Muscle layer of duodenum (tissue), 2 donors: ENCODE results near the gene FRYL.
"Not testable (repeated sequence)": the region's sequence is repeated elsewhere in the genome, so short reads cannot be mapped to it uniquely, and the experiment has no call there.

Experiments
- H3K27ac ChIP-seq: one replicate; pipeline ENCODE4 v1.7.0; 2013; ENCODE audit warnings: mild to moderate bottlenecking, low read length
- H3K27me3 ChIP-seq: one replicate; pipeline ENCODE4 v1.7.0; 2013; ENCODE audit warnings: low read depth, mild to moderate bottlenecking, control low read depth, low read length
- H3K36me3 ChIP-seq, 2 donors: one replicate each; pipeline ENCODE4 v1.7.0; 2013; ENCODE audit warnings: low read length in 2 of 2, control low read depth in 1 of 2, mild to moderate bottlenecking in 1 of 2; ENCODE audit not compliant: insufficient read depth in 2 of 2, control insufficient read depth in 1 of 2
- H3K4me1 ChIP-seq, 2 donors: one replicate each; pipeline ENCODE4 v1.7.0; 2013; ENCODE audit warnings: low read length in 2 of 2, mild to moderate bottlenecking in 2 of 2, control low read depth in 1 of 2, moderate library complexity in 1 of 2; ENCODE audit not compliant: insufficient read depth in 2 of 2, control insufficient read depth in 1 of 2
- H3K4me3 ChIP-seq, 2 donors: one replicate each; pipeline ENCODE4 v1.7.0; 2013; ENCODE audit warnings: low read length in 2 of 2, low read depth in 1 of 2, mild to moderate bottlenecking in 1 of 2
- H3K9me3 ChIP-seq, 2 donors: one replicate each; pipeline ENCODE4 v1.7.0; 2013; ENCODE audit warnings: low read length in 2 of 2, control low read depth in 1 of 2, mild to moderate bottlenecking in 1 of 2; ENCODE audit not compliant: control insufficient read depth in 1 of 2
- donor health status: healthy.

The FRYL gene

DNA sequence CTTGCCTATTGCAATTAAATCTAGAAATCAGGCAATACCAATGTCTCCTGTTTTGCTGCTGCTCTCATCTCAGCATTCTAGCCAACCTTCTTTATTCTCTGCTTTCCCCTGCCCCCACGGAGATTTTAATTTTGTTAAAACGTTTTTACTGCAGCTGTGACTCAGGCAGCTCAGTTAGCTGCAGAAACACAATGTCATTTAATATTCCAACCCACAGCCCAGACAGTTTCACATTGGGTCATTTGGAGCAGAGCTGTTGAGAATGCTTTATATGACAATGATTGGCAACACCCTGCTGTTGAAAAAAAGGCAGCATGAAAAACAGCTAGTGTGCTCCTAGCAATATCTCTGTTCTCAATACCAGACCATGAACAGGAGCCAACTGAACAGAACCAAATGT lies 309.5 kb downstream of the FRYL start:
- H3K4me3 ChIP-seq: no peak overlapping the region
- H3K27ac ChIP-seq: no peak overlapping the region
- H3K36me3 ChIP-seq: no peaks in the 10 kb centered on the region
- H3K27me3 ChIP-seq: no peaks in the 10 kb centered on the region
- H3K9me3 ChIP-seq: no peaks in the 10 kb centered on the region
- no peaks in the 10 kb centered on the region for H3K4me1 ChIP-seq

DNA sequence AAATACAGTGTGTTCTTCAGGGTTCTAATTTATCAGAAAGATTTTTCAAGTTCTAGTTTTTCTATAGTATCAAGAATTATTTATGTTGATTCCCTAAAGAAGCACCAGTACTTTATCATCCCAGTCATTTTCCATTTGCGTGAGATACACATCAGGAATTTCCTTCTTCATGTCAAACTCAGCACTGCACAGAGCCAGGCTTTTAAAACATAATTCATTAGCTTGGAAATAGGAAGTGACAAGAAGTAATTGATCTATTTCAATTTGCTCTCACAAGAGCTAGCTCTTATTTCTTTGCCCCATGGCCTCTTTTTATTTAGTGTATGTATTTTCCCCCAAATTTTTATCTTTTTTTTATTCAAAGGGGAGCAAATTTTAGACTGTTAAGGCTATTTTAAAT lies 309.9 kb downstream of the FRYL start:
- H3K9me3 ChIP-seq: no peaks in the 10 kb centered on the region
- H3K36me3 ChIP-seq: no peaks in the 10 kb centered on the region
- no peaks in the 10 kb centered on the region for H3K4me1 ChIP-seq
- H3K4me3 ChIP-seq: no peak overlapping the region
- no peaks in the 10 kb centered on the region for H3K27me3 ChIP-seq
- no peak overlapping the region for H3K27ac ChIP-seq

DNA sequence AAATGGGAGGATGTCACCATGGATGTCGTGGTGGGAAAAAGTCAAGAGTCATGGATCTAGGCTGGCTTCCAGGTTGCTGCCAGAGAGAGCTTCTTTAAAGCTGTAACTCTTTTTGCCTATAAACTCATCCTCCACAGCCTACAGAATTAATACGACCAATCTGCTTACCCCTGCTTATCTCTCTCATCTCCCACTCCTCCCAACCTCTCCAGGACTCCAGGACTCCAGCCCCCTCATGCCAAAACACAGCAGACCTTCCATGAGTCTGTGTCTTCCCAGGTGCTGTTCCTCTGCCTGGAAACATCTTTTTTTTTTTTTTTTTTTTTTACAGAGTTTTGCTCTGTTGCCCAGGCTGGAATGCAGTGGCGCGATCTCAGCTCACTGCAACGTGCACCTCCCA lies 312.2 kb downstream of the FRYL start:
- Histone ChIP-seq H3K27ac (no peak overlapping the region), H3K4me3 (no peak overlapping the region), H3K27me3 (no peaks in the 10 kb centered on the region), H3K9me3 (no peaks in the 10 kb centered on the region), H3K36me3 (no peaks in the 10 kb centered on the region), H3K4me1 (no peaks in the 10 kb centered on the region)

DNA sequence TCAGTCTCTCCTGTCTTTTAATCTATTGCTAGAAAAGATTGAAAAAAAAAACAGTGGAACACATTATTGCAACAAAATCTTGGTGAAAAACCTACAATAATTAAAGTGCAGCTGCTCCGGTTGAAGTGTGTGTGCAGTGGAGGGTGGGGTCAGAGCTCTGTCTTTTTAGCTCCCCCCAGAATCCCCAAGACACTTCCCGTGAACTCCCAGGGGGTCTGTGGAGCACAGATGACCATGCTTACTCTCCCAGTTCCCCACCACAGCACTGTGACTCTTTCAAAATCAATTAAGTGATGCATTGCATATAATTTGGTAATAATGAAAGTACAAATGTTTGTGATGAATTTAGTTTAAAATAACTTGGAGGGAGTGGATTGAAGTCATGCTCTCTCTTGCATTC lies 312.6 kb downstream of the FRYL start:
- Histone ChIP-seq H3K4me3 (no peak overlapping the region), H3K36me3 (no peaks in the 10 kb centered on the region), H3K27me3 (no peaks in the 10 kb centered on the region), H3K27ac (no peak overlapping the region), H3K4me1 (no peaks in the 10 kb centered on the region), H3K9me3 (no peaks in the 10 kb centered on the region)

DNA sequence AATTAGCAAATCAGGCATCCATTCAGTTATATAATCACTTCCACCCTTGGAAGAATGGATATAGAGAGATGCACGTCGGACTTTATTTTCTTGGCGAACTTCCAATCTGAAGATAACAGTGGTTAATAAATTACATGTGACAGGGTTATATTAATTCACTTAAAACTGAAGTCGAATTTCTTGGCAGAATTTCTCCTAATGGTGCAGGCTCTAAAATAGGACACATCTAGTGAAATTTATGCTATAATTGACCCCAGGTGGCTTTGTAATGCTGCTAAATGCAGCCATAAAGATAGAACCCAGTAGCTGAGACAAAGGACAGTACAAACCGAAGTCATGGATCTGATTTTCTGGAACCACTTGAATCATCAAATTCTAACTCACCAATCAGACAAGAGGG lies 317.7 kb downstream of the FRYL start:
- Histone ChIP-seq H3K4me3 (no peak overlapping the region), H3K27me3 (no peaks in the 10 kb centered on the region), H3K27ac (no peak overlapping the region), H3K4me1 (no peaks in the 10 kb centered on the region), H3K36me3 (no peaks in the 10 kb centered on the region), H3K9me3 (no peaks in the 10 kb centered on the region)

DNA sequence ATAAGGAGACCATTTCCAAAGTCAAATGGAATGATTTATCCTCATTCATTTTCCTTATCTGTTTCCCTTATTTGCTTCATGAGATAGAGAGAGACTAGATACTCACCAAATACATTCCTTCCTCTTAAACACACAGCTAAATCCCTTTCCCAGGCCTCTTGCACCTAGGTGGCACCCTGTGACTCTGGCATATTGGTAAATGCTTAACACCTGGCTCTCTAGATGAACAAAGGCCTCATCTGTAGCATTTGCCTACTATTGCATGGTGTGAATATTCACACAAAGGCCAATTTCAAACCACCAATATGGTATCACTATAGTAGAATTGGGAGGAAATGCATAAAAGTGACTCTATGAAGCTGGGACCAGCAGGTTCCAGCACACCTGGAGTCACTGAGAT lies 319.1 kb downstream of the FRYL start:
- no peak overlapping the region for H3K27ac ChIP-seq
- H3K4me3 ChIP-seq: no peak overlapping the region
- no peaks in the 10 kb centered on the region for H3K36me3 ChIP-seq
- H3K9me3 ChIP-seq: no peaks in the 10 kb centered on the region
- H3K4me1 ChIP-seq: no peaks in the 10 kb centered on the region
- no peaks in the 10 kb centered on the region for H3K27me3 ChIP-seq

DNA sequence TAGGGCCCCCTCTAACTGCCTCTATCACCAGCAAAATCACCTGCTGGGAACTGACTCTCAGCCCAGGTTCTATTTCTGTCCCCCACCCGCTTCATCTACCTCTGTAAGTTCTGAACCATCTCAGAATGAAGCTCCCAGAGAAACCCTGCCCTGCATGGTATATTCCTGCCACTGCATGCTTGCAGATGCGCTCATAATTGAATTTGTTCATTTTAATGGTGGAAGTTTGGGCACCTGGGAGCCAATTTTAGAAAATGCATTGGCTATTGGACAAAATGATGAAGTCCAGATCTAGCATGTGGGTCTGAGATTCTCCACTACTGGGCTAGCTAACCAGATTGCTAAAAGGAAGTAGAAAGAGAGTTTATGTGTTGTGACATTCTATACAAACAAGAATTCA lies 325.5 kb downstream of the FRYL start:
- Histone ChIP-seq H3K27ac (no peak overlapping the region), H3K4me1 (no peaks in the 10 kb centered on the region), H3K27me3 (no peaks in the 10 kb centered on the region), H3K4me3 (no peak overlapping the region), H3K9me3 (no peaks in the 10 kb centered on the region), H3K36me3 (no peaks in the 10 kb centered on the region)

DNA sequence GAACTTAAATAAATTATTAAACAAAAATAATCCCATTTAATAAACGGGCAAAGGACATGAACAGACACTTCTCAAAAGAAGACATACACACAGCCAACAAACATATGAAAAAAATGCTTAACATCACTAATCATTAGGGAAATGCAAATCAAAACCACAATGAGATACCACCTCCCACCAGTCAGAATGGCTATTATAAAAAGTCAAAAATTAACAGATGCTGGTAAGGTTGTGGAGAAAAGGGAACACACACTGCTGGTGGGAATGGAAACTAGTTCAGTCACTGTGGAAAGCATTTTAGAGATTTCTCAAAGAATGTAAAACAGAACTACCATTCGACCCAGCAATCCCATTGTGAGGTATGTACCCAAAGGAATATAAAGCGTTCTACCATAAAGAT lies 328.4 kb downstream of the FRYL start:
- not testable (repeated sequence) for H3K36me3 ChIP-seq, H3K27ac ChIP-seq, H3K4me1 ChIP-seq, H3K9me3 ChIP-seq, H3K4me3 ChIP-seq, H3K27me3 ChIP-seq

DNA sequence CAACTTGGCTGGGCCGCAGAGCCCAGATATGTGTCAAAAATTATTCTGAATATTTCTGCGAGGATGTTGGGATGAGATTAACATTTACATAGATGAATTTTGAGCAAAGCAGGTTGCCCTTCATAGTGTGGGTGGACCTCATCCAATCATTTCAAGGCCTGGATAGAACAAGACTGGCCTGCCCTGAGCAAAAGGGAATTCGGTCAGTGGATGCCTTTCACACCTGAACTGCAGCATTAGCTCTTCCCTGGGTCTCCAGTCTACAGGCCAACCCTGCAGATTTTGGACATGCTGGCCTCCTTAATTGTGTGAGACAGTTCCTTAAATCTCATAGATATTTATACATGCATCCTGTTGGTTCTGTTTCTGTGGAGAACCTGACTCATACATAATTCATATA lies 329.3 kb downstream of the FRYL start:
- no peaks in the 10 kb centered on the region for H3K9me3 ChIP-seq
- H3K4me3 ChIP-seq: no peak overlapping the region
- H3K4me1 ChIP-seq: no peaks in the 10 kb centered on the region

DNA sequence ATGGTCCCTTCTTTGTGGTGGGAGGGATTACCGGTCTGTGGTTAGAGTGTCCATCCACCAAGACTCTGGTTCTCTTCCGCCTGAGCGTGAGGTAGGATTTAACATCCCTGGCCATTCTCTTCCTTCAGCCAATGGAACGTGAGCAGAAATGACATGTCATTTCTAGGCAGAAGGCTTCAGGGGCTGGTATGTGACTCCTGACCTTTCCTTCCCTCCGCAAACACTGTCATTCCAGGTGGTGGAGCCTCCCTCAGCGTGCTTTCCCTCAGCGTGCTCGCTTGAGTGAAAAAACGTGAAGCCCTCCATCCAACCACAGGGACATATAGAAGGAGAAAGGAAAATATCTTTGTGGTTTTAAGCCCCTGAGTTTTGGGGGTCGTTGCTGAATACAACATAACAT lies 330.9 kb downstream of the FRYL start:
- Histone ChIP-seq H3K4me1 (no peaks in the 10 kb centered on the region), H3K4me3 (no peak overlapping the region), H3K27ac (no peak overlapping the region), H3K27me3 (no peaks in the 10 kb centered on the region), H3K36me3 (no peaks in the 10 kb centered on the region), H3K9me3 (no peaks in the 10 kb centered on the region)

More for the DNA sequence above, 329.3 kb downstream of the FRYL start:
- H3K27ac ChIP-seq: no peak overlapping the region
- no peaks in the 10 kb centered on the region for H3K36me3 ChIP-seq
- H3K27me3 ChIP-seq: no peaks in the 10 kb centered on the region
